NCI-H1417 (cell line): ENCODE measurements around the gene FAM227A.

Source experiments
- DNase-seq, 3 experiments: peaks; one replicate each; lab custom pipeline; 2025; lab: John Stamatoyannopoulos, UW

Gene FAM227A

GRCh38 chr22:38540701-38541100 is 115.5 kb downstream of the FAM227A start:
- DNase-seq: no peak

GRCh38 chr22:38531251-38531938 is 124.8 kb downstream of the FAM227A start:
- DNase-seq: no peak
